GM20000 (cell line): ENCODE measurements around the gene ZNF672.

ENCODE experiments used
- DNase-seq: peaks from one replicate; pipeline ENCODE4 v3.0.0; 2012; ENCODE audit warnings: low spot score
- CTCF ChIP-seq: IDR thresholded peaks from 2 replicates; pipeline ENCODE4 v1.5.1; 2012; ENCODE audit warnings: mild to moderate bottlenecking, control low read depth; ENCODE audit errors: extremely low read depth, missing control alignments

Gene ZNF672

GRCh38 chr1:248839168-248839555 lies 1.1 kb downstream of the ZNF672 start:
- TF ChIP-seq CTCF = no peak
- no peak for DNase-seq

- DNase-seq = no peak
- TF ChIP-seq CTCF = no peak
These were observed 2.9 kb downstream of the ZNF672 start for GRCh38 chr1:248840946-248841345.

GRCh38 chr1:248841702-248842395 lies 3.8 kb downstream of the ZNF672 start:
- peak; percentile 16 for TF ChIP-seq CTCF
- no peak for DNase-seq

- peak; percentile 50 for DNase-seq
- no peak for TF ChIP-seq CTCF
These were observed 4.8 kb downstream of the ZNF672 start for GRCh38 chr1:248842781-248843331.

GRCh38 chr1:248843687-248844086 lies 5.7 kb downstream of the ZNF672 start:
- DNase-seq = no peak
- no peak for TF ChIP-seq CTCF

- DNase-seq = no peak
- TF ChIP-seq CTCF = no peak
These were observed 6.5 kb downstream of the ZNF672 start for GRCh38 chr1:248844526-248844925.

GRCh38 chr1:248847181-248847955 lies 9.3 kb downstream of the ZNF672 start:
- DNase-seq = no peak
- no peak for TF ChIP-seq CTCF
